Skeletal muscle satellite cell (primary cell): ENCODE measurements around the gene GORASP2. TPM values are rescaled to one million over a fixed set of nuclear protein-coding genes. Genes with fewer than 3 reads are reported as not detected.

Source experiments
- H3K27me3 ChIP-seq: 2 replicates; pipeline ENCODE4 v1.7.0; 2013; ENCODE audit warnings: low read length; ENCODE audit not compliant: control insufficient read depth, insufficient read depth
- H3K36me3 ChIP-seq: 2 replicates; pipeline ENCODE4 v1.7.0; 2013; ENCODE audit warnings: mild to moderate bottlenecking, control low read depth, low read length; ENCODE audit not compliant: insufficient read depth
- H3K4me1 ChIP-seq: 2 replicates; pipeline ENCODE4 v1.7.0; 2013; ENCODE audit warnings: low read length; ENCODE audit not compliant: control insufficient read depth, insufficient read depth
- H3K4me2 ChIP-seq: 2 replicates; pipeline ENCODE4 v1.7.0; 2013; ENCODE audit warnings: mild to moderate bottlenecking, low read length
- H3K4me3 ChIP-seq: 2 replicates; pipeline ENCODE4 v1.7.0; 2013; ENCODE audit warnings: low read length
- H3K9ac ChIP-seq: 2 replicates; pipeline ENCODE4 v1.7.0; 2013; ENCODE audit warnings: mild to moderate bottlenecking, low read depth, low read length, moderate library complexity
- H3K9me3 ChIP-seq: replicated peaks from 2 replicates; pipeline ENCODE4 v1.7.0; 2013; ENCODE audit warnings: mild to moderate bottlenecking, control low read depth, low read length
- total RNA-seq: library from RNA; depleted of rRNA; stranded (reverse); fragments of >200 nt; gene quantifications from 2 replicates; pipeline ENCODE4 v1.2.3, GENCODE V29; 2012; rRNA removed

The GORASP2 gene
- total RNA-seq: 38.7 and 41.8 TPM in 2 replicates

GRCh38 chr2:170928824-170929685 lies at the start of gene GORASP2:
Gene GORASP2, plus strand, starts transcription at chr2:170929253. Its CDS starts 88 bp downstream, at chr2:170929341.
- H3K4me1 ChIP-seq: peaks cover 17% of the 10 kb centered on the region
- H3K4me2 ChIP-seq: peak within 1 kb of the TSS; percentile 89
- no peaks in the 10 kb centered on the region for H3K27me3 ChIP-seq
- peak within 1 kb of the TSS; percentile 99 for H3K9ac ChIP-seq
- H3K9me3 ChIP-seq: peaks cover 6% of the 10 kb centered on the region
- peak within 1 kb of the TSS; percentile 97 for H3K4me3 ChIP-seq
- no peaks in the 10 kb centered on the region for H3K36me3 ChIP-seq

GRCh38 chr2:170881840-170882239 lies 47.2 kb upstream of the GORASP2 start:
- no peak overlapping the region for H3K4me2 ChIP-seq
- peaks cover 11% of the 10 kb centered on the region for H3K4me1 ChIP-seq
- H3K36me3 ChIP-seq: no peaks in the 10 kb centered on the region
- H3K27me3 ChIP-seq: peaks cover 27% of the 10 kb centered on the region
- H3K9me3 ChIP-seq: no peaks in the 10 kb centered on the region
- H3K4me3 ChIP-seq: no peak overlapping the region
- H3K9ac ChIP-seq: no peak overlapping the region

GRCh38 chr2:170882758-170883157 lies 46.3 kb upstream of the GORASP2 start:
- H3K4me3 ChIP-seq: no peak overlapping the region
- H3K36me3 ChIP-seq: no peaks in the 10 kb centered on the region
- H3K9me3 ChIP-seq: no peaks in the 10 kb centered on the region
- H3K9ac ChIP-seq: no peak overlapping the region
- H3K4me2 ChIP-seq: no peak overlapping the region
- H3K4me1 ChIP-seq: peaks cover 11% of the 10 kb centered on the region
- peaks cover 24% of the 10 kb centered on the region for H3K27me3 ChIP-seq

GRCh38 chr2:170883683-170884082 lies 45.4 kb upstream of the GORASP2 start:
- Histone ChIP-seq H3K4me3 (no peak overlapping the region), H3K9ac (no peak overlapping the region), H3K4me1 (peaks cover 11% of the 10 kb centered on the region), H3K36me3 (no peaks in the 10 kb centered on the region), H3K4me2 (no peak overlapping the region), H3K27me3 (peaks cover 24% of the 10 kb centered on the region), H3K9me3 (no peaks in the 10 kb centered on the region)

GRCh38 chr2:170885130-170885791 lies 43.8 kb upstream of the GORASP2 start:
- Histone ChIP-seq H3K4me2 (no peak overlapping the region), H3K27me3 (peaks cover 21% of the 10 kb centered on the region), H3K9me3 (no peaks in the 10 kb centered on the region), H3K9ac (no peak overlapping the region), H3K4me1 (peaks cover 11% of the 10 kb centered on the region), H3K4me3 (no peak overlapping the region), H3K36me3 (no peaks in the 10 kb centered on the region)

- H3K9ac ChIP-seq: no peak overlapping the region
- no peaks in the 10 kb centered on the region for H3K36me3 ChIP-seq
- H3K4me2 ChIP-seq: no peak overlapping the region
- H3K9me3 ChIP-seq: no peaks in the 10 kb centered on the region
- no peak overlapping the region for H3K4me3 ChIP-seq
- peaks cover 11% of the 10 kb centered on the region for H3K4me1 ChIP-seq
- H3K27me3 ChIP-seq: peaks cover 18% of the 10 kb centered on the region
These were observed 42.7 kb upstream of the GORASP2 start for GRCh38 chr2:170886386-170886785.

GRCh38 chr2:170887496-170887895 lies 41.6 kb upstream of the GORASP2 start:
- peaks cover 8% of the 10 kb centered on the region for H3K27me3 ChIP-seq
- H3K4me1 ChIP-seq: peaks cover 11% of the 10 kb centered on the region
- no peak overlapping the region for H3K4me2 ChIP-seq
- H3K9ac ChIP-seq: no peak overlapping the region
- no peak overlapping the region for H3K4me3 ChIP-seq
- H3K36me3 ChIP-seq: no peaks in the 10 kb centered on the region
- H3K9me3 ChIP-seq: no peaks in the 10 kb centered on the region

GRCh38 chr2:170887896-170888295 lies 41.2 kb upstream of the GORASP2 start:
- H3K9ac ChIP-seq: no peak overlapping the region
- H3K27me3 ChIP-seq: peaks cover 8% of the 10 kb centered on the region
- no peaks in the 10 kb centered on the region for H3K9me3 ChIP-seq
- H3K4me3 ChIP-seq: no peak overlapping the region
- no peaks in the 10 kb centered on the region for H3K36me3 ChIP-seq
- H3K4me1 ChIP-seq: peaks cover 11% of the 10 kb centered on the region
- H3K4me2 ChIP-seq: no peak overlapping the region

GRCh38 chr2:170891893-170892292 lies 37.2 kb upstream of the GORASP2 start:
- no peak overlapping the region for H3K4me3 ChIP-seq
- H3K27me3 ChIP-seq: peaks cover 3% of the 10 kb centered on the region
- H3K9me3 ChIP-seq: no peaks in the 10 kb centered on the region
- H3K4me2 ChIP-seq: no peak overlapping the region
- H3K4me1 ChIP-seq: peaks cover 12% of the 10 kb centered on the region
- H3K36me3 ChIP-seq: no peaks in the 10 kb centered on the region
- H3K9ac ChIP-seq: no peak overlapping the region

GRCh38 chr2:170892391-170892951 lies 36.6 kb upstream of the GORASP2 start:
- Histone ChIP-seq H3K4me3 (no peak overlapping the region), H3K9me3 (no peaks in the 10 kb centered on the region), H3K36me3 (no peaks in the 10 kb centered on the region), H3K4me2 (no peak overlapping the region), H3K9ac (no peak overlapping the region), H3K27me3 (peaks cover 3% of the 10 kb centered on the region), H3K4me1 (peaks cover 12% of the 10 kb centered on the region)

GRCh38 chr2:170895023-170895757 lies 33.9 kb upstream of the GORASP2 start:
- Histone ChIP-seq H3K9ac (no peak overlapping the region), H3K4me3 (no peak overlapping the region), H3K27me3 (peaks cover 3% of the 10 kb centered on the region), H3K4me2 (peak overlapping the region; percentile 19), H3K36me3 (no peaks in the 10 kb centered on the region), H3K4me1 (peaks cover 12% of the 10 kb centered on the region), H3K9me3 (no peaks in the 10 kb centered on the region)
